ENCODE results near the gene ZFP36L2.

ZFP36L2 gene

DNA sequence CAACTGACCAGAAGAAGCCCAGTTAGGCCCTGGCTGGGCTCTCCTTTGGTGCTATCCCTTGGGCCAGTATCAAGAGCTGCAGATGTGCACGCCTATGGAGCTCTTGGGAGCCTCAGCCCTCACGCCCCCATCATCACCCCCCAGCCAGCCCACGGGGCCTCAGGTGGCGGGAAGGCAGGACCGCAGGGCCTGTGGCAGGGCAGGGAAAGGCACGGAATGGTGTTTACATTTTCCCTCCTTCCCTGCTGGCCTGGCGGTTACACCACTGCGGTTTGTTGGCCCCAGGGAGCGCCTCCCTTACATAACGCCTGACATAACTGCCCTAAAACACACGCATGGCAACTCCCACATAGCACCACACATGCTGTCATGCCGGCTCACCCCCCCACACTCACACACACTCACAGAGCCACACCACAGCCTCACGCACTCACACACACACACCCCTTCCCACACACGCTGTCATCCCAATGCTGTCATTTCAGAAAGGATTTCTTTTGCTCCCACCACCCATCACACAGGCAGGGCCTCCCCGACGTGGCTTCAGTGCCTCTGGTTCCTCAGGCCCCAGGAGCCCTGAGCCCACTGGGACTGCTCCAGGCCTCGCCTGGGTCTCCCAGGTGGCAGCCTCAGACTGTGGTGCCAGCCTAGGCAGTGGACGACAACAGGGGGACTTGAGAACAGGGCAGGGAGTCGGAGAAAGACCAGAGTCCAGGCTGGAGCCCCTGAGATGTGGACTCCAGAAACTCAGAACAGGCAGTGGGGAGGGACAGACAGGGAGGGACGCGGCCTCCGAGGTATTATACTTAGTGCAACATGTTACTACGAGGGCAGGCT is 15.7 kb downstream of the ZFP36L2 start (continued):
- TF ChIP-seq, protein P1, sequence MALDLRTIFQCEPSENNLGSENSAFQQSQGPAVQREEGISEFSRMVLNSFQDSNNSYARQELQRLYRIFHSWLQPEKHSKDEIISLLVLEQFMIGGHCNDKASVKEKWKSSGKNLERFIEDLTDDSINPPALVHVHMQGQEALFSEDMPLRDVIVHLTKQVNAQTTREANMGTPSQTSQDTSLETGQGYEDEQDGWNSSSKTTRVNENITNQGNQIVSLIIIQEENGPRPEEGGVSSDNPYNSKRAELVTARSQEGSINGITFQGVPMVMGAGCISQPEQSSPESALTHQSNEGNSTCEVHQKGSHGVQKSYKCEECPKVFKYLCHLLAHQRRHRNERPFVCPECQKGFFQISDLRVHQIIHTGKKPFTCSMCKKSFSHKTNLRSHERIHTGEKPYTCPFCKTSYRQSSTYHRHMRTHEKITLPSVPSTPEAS (tag by site-specific recombination; IDR thresholded peaks at IDR 0.05) = peak; percentile 96
- TF ChIP-seq ZNF133 (tag by site-specific recombination; IDR thresholded peaks at IDR 0.05) = no peak
- TF ChIP-seq, protein P2, sequence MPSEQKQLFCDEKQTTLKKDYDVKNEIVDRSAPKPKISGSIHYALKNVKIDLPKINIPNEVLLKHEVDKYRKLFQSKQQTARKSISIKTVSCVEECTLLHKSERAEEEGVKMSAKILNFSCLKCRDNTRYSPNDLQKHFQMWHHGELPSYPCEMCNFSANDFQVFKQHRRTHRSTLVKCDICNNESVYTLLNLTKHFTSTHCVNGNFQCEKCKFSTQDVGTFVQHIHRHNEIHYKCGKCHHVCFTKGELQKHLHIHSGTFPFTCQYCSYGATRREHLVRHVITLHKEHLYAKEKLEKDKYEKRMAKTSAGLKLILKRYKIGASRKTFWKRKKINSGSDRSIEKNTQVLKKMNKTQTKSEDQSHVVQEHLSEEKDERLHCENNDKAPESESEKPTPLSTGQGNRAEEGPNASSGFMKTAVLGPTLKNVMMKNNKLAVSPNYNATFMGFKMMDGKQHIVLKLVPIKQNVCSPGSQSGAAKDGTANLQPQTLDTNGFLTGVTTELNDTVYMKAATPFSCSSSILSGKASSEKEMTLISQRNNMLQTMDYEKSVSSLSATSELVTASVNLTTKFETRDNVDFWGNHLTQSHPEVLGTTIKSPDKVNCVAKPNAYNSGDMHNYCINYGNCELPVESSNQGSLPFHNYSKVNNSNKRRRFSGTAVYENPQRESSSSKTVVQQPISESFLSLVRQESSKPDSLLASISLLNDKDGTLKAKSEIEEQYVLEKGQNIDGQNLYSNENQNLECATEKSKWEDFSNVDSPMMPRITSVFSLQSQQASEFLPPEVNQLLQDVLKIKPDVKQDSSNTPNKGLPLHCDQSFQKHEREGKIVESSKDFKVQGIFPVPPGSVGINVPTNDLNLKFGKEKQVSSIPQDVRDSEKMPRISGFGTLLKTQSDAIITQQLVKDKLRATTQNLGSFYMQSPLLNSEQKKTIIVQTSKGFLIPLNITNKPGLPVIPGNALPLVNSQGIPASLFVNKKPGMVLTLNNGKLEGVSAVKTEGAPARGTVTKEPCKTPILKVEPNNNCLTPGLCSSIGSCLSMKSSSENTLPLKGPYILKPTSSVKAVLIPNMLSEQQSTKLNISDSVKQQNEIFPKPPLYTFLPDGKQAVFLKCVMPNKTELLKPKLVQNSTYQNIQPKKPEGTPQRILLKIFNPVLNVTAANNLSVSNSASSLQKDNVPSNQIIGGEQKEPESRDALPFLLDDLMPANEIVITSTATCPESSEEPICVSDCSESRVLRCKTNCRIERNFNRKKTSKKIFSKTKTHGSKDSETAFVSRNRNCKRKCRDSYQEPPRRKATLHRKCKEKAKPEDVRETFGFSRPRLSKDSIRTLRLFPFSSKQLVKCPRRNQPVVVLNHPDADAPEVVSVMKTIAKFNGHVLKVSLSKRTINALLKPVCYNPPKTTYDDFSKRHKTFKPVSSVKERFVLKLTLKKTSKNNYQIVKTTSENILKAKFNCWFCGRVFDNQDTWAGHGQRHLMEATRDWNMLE (tag by site-specific recombination; conservative IDR thresholded peaks at IDR 0.05; ENCODE audit: low read depth) = no peak
- no peak for TF ChIP-seq ZBTB6 (tag by site-specific recombination; IDR thresholded peaks at IDR 0.05)
- no peak for TF ChIP-seq PBX3 (CRISPR knock-in tag; IDR thresholded peaks at IDR 0.05)
- TF ChIP-seq, protein P3, sequence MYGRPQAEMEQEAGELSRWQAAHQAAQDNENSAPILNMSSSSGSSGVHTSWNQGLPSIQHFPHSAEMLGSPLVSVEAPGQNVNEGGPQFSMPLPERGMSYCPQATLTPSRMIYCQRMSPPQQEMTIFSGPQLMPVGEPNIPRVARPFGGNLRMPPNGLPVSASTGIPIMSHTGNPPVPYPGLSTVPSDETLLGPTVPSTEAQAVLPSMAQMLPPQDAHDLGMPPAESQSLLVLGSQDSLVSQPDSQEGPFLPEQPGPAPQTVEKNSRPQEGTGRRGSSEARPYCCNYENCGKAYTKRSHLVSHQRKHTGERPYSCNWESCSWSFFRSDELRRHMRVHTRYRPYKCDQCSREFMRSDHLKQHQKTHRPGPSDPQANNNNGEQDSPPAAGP (tag by site-specific recombination; IDR thresholded peaks at IDR 0.05) = peak; percentile 100
- TF ChIP-seq ZBTB20 (tag by site-specific recombination; IDR thresholded peaks at IDR 0.05) = peak; percentile 65
- TF ChIP-seq GLIS2 (tag by site-specific recombination; IDR thresholded peaks at IDR 0.05) = 0 out of 2 replicates have a peak, but pooled peaks have one; percentile 41
- no peak for TF ChIP-seq ZNF112 (tag by site-specific recombination; IDR thresholded peaks at IDR 0.05)
- peak; percentile 65; the same call in 1 of the 2 replicates for TF ChIP-seq HOXC10 (CRISPR knock-in tag; IDR thresholded peaks at IDR 0.05)
- no peak for TF ChIP-seq KLF7 (tag by site-specific recombination; IDR thresholded peaks at IDR 0.05; ENCODE audit: borderline replicate concordance)
- TF ChIP-seq ZNF335 (tag by site-specific recombination; conservative IDR thresholded peaks at IDR 0.05) = peak; percentile 27; the same call in 1 of the 2 replicates
- no peak for TF ChIP-seq ZNF449 (tag by site-specific recombination; IDR thresholded peaks at IDR 0.05)
- no peak for TF ChIP-seq ZNF341 (tag by site-specific recombination; IDR thresholded peaks at IDR 0.05; ENCODE audit: low read depth)
- TF ChIP-seq SP7 (tag by site-specific recombination; IDR thresholded peaks at IDR 0.05) = peak; percentile 89
- no peak for TF ChIP-seq ZNF146 (tag by site-specific recombination; IDR thresholded peaks at IDR 0.05)
- TF ChIP-seq GLIS1 (tag by site-specific recombination; IDR thresholded peaks at IDR 0.05) = peak; percentile 77
- TF ChIP-seq ZNF670 (tag by site-specific recombination; IDR thresholded peaks at IDR 0.05; ENCODE audit: low read depth) = no peak
- peak; percentile 99 for TF ChIP-seq ZNF473 (tag by site-specific recombination; IDR thresholded peaks at IDR 0.05)
- TF ChIP-seq, protein P4, sequence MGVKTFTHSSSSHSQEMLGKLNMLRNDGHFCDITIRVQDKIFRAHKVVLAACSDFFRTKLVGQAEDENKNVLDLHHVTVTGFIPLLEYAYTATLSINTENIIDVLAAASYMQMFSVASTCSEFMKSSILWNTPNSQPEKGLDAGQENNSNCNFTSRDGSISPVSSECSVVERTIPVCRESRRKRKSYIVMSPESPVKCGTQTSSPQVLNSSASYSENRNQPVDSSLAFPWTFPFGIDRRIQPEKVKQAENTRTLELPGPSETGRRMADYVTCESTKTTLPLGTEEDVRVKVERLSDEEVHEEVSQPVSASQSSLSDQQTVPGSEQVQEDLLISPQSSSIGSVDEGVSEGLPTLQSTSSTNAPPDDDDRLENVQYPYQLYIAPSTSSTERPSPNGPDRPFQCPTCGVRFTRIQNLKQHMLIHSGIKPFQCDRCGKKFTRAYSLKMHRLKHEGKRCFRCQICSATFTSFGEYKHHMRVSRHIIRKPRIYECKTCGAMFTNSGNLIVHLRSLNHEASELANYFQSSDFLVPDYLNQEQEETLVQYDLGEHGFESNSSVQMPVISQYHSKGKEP (tag by site-specific recombination; IDR thresholded peaks at IDR 0.05) = no peak
- TF ChIP-seq ZNF266 (tag by site-specific recombination; IDR thresholded peaks at IDR 0.05; ENCODE audit: low read depth) = no peak
- no peak for TF ChIP-seq YY2 (tag by site-specific recombination; IDR thresholded peaks at IDR 0.05)
- TF ChIP-seq, protein P5, sequence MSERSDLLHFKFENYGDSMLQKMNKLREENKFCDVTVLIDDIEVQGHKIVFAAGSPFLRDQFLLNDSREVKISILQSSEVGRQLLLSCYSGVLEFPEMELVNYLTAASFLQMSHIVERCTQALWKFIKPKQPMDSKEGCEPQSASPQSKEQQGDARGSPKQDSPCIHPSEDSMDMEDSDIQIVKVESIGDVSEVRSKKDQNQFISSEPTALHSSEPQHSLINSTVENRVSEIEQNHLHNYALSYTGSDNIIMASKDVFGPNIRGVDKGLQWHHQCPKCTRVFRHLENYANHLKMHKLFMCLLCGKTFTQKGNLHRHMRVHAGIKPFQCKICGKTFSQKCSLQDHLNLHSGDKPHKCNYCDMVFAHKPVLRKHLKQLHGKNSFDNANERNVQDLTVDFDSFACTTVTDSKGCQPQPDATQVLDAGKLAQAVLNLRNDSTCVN (tag by site-specific recombination; optimal IDR thresholded peaks at IDR 0.05) = no peak
- TF ChIP-seq ZNF501 (tag by site-specific recombination; IDR thresholded peaks at IDR 0.05) = no peak
- no peak for TF ChIP-seq ZNF214 (tag by site-specific recombination; IDR thresholded peaks at IDR 0.05; ENCODE audit: borderline replicate concordance)
